G401 (cell line): ENCODE data around the gene TESK2. TPM values are rescaled to one million over a fixed set of nuclear protein-coding genes. Genes with fewer than 3 reads are reported as not detected.

Experiments
- DNase-seq: peaks from one replicate; pipeline ENCODE4 v3.0.0-alpha.2; 2015; ENCODE audit warnings: low spot score
- in situ Hi-C: cut with HindIII; loops from 2 replicates; pipeline ENCODE4 v1.10.0; 2016; ENCODE audit warnings: low sequenced_read_pairs, mixed read lengths
- total RNA-seq: library from RNA; depleted of rRNA; stranded (reverse); fragments of >200 nt; shearing (Covaris generic); gene quantifications from 2 replicates; pipeline ENCODE4 v1.2.3, GENCODE V29; 2014; rRNA removed

TESK2 gene
- total RNA-seq, 1 experiment from 2014 or later = 7.6 TPM

DNA sequence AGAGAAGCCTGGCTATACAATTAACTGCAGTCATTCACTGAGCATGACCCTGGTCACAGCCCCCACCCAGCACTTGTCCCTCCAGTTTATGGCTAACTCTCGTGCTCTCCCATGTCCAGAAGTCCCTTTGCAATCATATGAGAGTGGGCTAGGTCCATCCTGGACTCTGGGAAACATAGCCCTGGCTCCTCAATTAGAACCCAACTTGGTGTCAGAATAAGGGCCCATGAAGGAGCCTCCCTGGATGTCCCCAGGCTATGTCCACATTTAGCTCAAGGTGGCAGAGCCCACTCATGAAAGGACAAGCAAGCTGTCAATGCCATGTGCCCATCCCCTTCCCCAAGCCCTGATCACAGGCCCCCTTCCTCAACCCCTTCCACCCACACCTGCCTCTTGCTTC lies 191.7 kb downstream of the TESK2 start:
- DNase-seq = no peak
- in situ Hi-C loops = no loop called here

DNA sequence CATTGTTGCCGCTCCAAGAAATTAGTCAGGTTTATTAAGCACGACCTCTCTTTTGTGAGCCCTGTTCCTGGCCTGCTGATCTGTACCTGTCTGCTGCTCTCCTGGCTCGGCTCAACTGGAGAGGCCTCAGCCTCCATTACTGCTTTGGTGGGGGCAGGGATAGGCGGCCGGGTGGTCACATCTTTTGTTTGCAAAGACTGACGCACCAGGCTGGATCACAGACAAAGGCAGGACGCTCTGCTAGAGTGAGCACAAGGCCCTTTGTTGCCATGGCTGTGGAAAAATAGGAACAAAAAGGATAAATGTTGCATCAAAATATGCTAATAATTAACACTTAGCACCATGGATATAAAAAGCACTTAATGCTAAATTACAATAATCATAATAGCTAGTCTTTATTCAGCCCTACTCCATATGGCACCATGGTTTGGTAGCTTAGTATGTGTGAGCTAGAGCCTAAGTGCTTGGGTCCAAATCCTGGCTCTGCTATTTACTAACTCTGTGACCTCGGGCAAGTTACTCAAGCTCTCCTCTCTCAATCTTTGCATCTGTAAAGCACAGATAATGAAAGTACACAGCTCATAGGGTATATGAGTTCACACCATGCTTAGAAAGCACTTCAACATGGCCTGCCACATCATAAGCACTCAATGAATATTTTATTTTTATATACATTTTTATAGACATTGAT lies 193.2 kb downstream of the TESK2 start:
- no peak for DNase-seq
- in situ Hi-C loops = no loop called here

Other genes starting within 250 kb of the TESK2 start
- gene HPDL, start 164.3 kb downstream of the TESK2 start, total RNA-seq = not detected in 2 replicates
- gene TOE1, start 151.0 kb downstream of the TESK2 start, total RNA-seq = 21.4 and 25.0 TPM in 2 replicates
- gene MUTYH, start 150.7 kb downstream of the TESK2 start, total RNA-seq = 20.7 and 29.5 TPM in 2 replicates
- 2.5 TPM in 2 replicates for gene CCDC163, start 8.9 kb upstream of the TESK2 start, total RNA-seq
- gene MMACHC, start 9.1 kb upstream of the TESK2 start, total RNA-seq = 4.7 and 6.4 TPM in 2 replicates
- 1,347 and 1,417 TPM in 2 replicates for gene PRDX1, start 30.7 kb upstream of the TESK2 start, total RNA-seq
- 116 TPM in 2 replicates for gene AKR1A1, start 59.7 kb upstream of the TESK2 start, total RNA-seq
- 191 and 201 TPM in 2 replicates for gene NASP, start 92.9 kb upstream of the TESK2 start, total RNA-seq
- gene CCDC17, start 132.9 kb upstream of the TESK2 start, total RNA-seq = 0.06 and 3.5 TPM in 2 replicates
- 94.9 and 108 TPM in 2 replicates for gene GPBP1L1, start 195.4 kb upstream of the TESK2 start, total RNA-seq
- gene TMEM69, start 197.0 kb upstream of the TESK2 start, total RNA-seq = 57.0 and 79.0 TPM in 2 replicates